Activated T-helper 2 cell treated with anti-CD3 and anti-CD28 coated beads, Interferon-gamma antibody, Interleukin-2, Interleukin-4, amounts not matched to agents 10 μg/mL and 5 μg/mL and 100 μg/mL, durations not matched to agents 14 hours and 24 hours and 36 hours (primary cell): ENCODE results near the gene KMT2C. TPM values are rescaled to one million over a fixed set of nuclear protein-coding genes. Genes with fewer than 3 reads are reported as not detected.
"Not testable (repeated sequence)": the region's sequence is repeated elsewhere in the genome, so short reads cannot be mapped to it uniquely, and the experiment has no call there.

ENCODE experiments used
- DNase-seq: peaks from one replicate; pipeline ENCODE4 v3.0.0; 2021; ENCODE audit warnings: low spot score
- H3K27ac Mint-ChIP-seq: one replicate; pipeline ENCODE4 v1.8.0; 2021; ENCODE audit warnings: mixed read lengths
- H3K27me3 Mint-ChIP-seq: one replicate; pipeline ENCODE4 v1.8.0; 2021; ENCODE audit warnings: low read depth, mixed read lengths
- H3K36me3 Mint-ChIP-seq: one replicate; pipeline ENCODE4 v1.8.0; 2021; ENCODE audit warnings: low read depth, mixed read lengths
- H3K4me1 Mint-ChIP-seq: one replicate; pipeline ENCODE4 v1.8.0; 2021; ENCODE audit warnings: low read depth, mixed read lengths
- H3K4me3 Mint-ChIP-seq: one replicate; pipeline ENCODE4 v1.8.0; 2021; ENCODE audit warnings: low read depth, mild to moderate bottlenecking, moderate library complexity, mixed read lengths
- H3K9me3 Mint-ChIP-seq: one replicate; pipeline ENCODE4 v1.8.0; 2021; ENCODE audit warnings: mixed read lengths
- intact Hi-C: fragments of 100-400 bp; cut with micrococcal nuclease; formaldehyde crosslinking; loops from one replicate; pipeline ENCODE4 v1.15.1; 2023
- total RNA-seq: library from RNA; stranded (reverse); gene quantifications from 2 replicates; pipeline ENCODE4 v1.2.3, GENCODE V29; 2022

The KMT2C gene
- total RNA-seq, 1 donor from 2014 or later, result 62.4 TPM

GRCh38 chr7:152299542-152300143 lies 136.2 kb downstream of the KMT2C start:
- H3K36me3 Mint-ChIP-seq, result peaks cover 44% of the 10 kb centered on the region
- H3K27me3 Mint-ChIP-seq, DNase-seq, H3K4me3 Mint-ChIP-seq, H3K9me3 Mint-ChIP-seq, H3K27ac Mint-ChIP-seq, H3K4me1 Mint-ChIP-seq, intact Hi-C loops: not testable (repeated sequence)

- Mint-ChIP-seq H3K4me1 (no peaks in the 10 kb centered on the region), H3K9me3 (peaks cover 13% of the 10 kb centered on the region), H3K27ac (no peak overlapping the region), H3K36me3 (peaks cover 56% of the 10 kb centered on the region), H3K27me3 (no peaks in the 10 kb centered on the region), H3K4me3 (no peak overlapping the region)
- DNase-seq, result no peak
- intact Hi-C loops, result no loop called here
These were observed 142.9 kb downstream of the KMT2C start for GRCh38 chr7:152292897-152293296.

GRCh38 chr7:152286972-152287371 lies 148.8 kb downstream of the KMT2C start:
- H3K4me1 Mint-ChIP-seq, H3K27me3 Mint-ChIP-seq, H3K27ac Mint-ChIP-seq, H3K4me3 Mint-ChIP-seq, intact Hi-C loops, DNase-seq, H3K9me3 Mint-ChIP-seq: not testable (repeated sequence)
- H3K36me3 Mint-ChIP-seq, result peaks cover 27% of the 10 kb centered on the region

- H3K27me3 Mint-ChIP-seq, H3K27ac Mint-ChIP-seq, H3K4me3 Mint-ChIP-seq, H3K4me1 Mint-ChIP-seq, DNase-seq, H3K9me3 Mint-ChIP-seq, intact Hi-C loops: not testable (repeated sequence)
- peaks cover 23% of the 10 kb centered on the region for H3K36me3 Mint-ChIP-seq
These were observed 149.6 kb downstream of the KMT2C start for GRCh38 chr7:152286219-152286618.

DNA sequence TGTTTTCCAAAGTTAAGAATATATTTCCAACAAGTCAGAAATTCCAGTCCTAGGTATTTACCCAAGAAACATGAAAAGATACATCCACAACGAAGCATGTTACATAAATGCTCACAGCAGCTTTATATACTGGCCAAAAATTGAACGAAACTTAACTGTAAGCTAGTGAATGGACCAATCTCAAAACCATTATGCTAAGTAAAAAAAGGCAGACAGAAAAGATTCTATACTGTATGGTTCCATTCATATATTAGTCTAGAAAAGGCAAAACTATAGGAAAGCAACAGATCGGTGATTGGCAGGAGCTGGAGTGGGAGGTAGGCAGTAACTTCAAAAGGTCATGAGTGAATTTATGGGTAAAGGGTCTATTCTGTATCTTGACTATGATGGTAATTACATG lies 150.8 kb downstream of the KMT2C start:
- intact Hi-C loops, H3K4me1 Mint-ChIP-seq, DNase-seq, H3K27me3 Mint-ChIP-seq, H3K4me3 Mint-ChIP-seq, H3K27ac Mint-ChIP-seq, H3K9me3 Mint-ChIP-seq: not testable (repeated sequence)
- peaks cover 20% of the 10 kb centered on the region for H3K36me3 Mint-ChIP-seq

DNA sequence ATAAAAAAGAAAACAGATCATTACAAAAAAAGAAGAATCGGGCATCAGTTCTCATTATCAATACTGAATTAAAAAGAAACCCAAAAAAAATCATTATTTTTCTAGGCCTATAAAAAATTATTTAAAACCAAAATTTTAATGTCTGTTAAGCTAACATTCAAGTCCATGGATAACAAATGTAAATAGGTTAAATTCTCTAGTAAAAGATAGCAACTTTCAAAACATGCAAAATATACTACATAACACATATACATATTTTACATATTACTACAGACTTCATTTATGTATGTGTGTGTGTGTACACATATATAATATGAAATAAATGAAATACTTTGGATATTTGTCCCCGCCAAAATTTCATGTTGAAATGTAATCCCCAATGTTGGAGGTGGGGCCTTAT lies 158.1 kb downstream of the KMT2C start:
- H3K4me1 Mint-ChIP-seq, intact Hi-C loops, H3K27me3 Mint-ChIP-seq, H3K9me3 Mint-ChIP-seq, H3K27ac Mint-ChIP-seq, H3K4me3 Mint-ChIP-seq, DNase-seq: not testable (repeated sequence)
- H3K36me3 Mint-ChIP-seq, result peaks cover 17% of the 10 kb centered on the region

- H3K4me1 Mint-ChIP-seq, H3K27me3 Mint-ChIP-seq, H3K27ac Mint-ChIP-seq, H3K9me3 Mint-ChIP-seq, DNase-seq, intact Hi-C loops, H3K4me3 Mint-ChIP-seq: not testable (repeated sequence)
- H3K36me3 Mint-ChIP-seq, result peaks cover 38% of the 10 kb centered on the region
These were observed 165.4 kb downstream of the KMT2C start for GRCh38 chr7:152270427-152270826.

GRCh38 chr7:152266859-152267258 lies 168.9 kb downstream of the KMT2C start:
- H3K4me1 Mint-ChIP-seq, H3K4me3 Mint-ChIP-seq, H3K27ac Mint-ChIP-seq, intact Hi-C loops, H3K27me3 Mint-ChIP-seq, DNase-seq, H3K9me3 Mint-ChIP-seq: not testable (repeated sequence)
- peaks cover 32% of the 10 kb centered on the region for H3K36me3 Mint-ChIP-seq

- H3K36me3 Mint-ChIP-seq, result peaks cover 28% of the 10 kb centered on the region
- H3K27ac Mint-ChIP-seq, H3K9me3 Mint-ChIP-seq, DNase-seq, H3K4me1 Mint-ChIP-seq, intact Hi-C loops, H3K27me3 Mint-ChIP-seq, H3K4me3 Mint-ChIP-seq: not testable (repeated sequence)
These were observed 170.9 kb downstream of the KMT2C start for GRCh38 chr7:152264915-152265314.

DNA sequence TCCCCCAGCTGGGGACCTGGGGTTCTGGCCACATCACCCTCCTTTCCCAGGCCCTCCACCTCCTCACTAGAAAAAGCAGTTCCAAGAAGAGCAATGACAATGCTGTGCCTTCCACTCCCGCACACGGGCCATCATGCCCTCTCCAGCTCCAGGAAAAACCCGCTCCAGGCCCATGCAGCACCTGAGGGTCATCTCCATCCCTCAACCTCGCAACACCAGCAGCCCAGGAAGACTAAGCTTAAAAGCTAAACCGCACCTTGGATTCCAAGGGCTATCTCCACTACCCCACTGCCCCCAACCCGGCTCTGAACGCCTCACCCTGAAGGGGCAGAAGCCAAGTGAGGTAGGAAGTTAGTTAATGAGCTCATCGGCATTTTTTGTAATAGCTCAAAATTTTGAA lies 173.7 kb downstream of the KMT2C start:
- H3K27ac Mint-ChIP-seq, DNase-seq, H3K4me1 Mint-ChIP-seq, intact Hi-C loops, H3K27me3 Mint-ChIP-seq, H3K9me3 Mint-ChIP-seq, H3K4me3 Mint-ChIP-seq: not testable (repeated sequence)
- H3K36me3 Mint-ChIP-seq, result peaks cover 36% of the 10 kb centered on the region

- H3K4me3 Mint-ChIP-seq, H3K9me3 Mint-ChIP-seq, H3K27me3 Mint-ChIP-seq, H3K4me1 Mint-ChIP-seq, DNase-seq, intact Hi-C loops, H3K27ac Mint-ChIP-seq: not testable (repeated sequence)
- H3K36me3 Mint-ChIP-seq, result peaks cover 45% of the 10 kb centered on the region
These were observed 176.2 kb downstream of the KMT2C start for GRCh38 chr7:152259645-152260044.

DNA sequence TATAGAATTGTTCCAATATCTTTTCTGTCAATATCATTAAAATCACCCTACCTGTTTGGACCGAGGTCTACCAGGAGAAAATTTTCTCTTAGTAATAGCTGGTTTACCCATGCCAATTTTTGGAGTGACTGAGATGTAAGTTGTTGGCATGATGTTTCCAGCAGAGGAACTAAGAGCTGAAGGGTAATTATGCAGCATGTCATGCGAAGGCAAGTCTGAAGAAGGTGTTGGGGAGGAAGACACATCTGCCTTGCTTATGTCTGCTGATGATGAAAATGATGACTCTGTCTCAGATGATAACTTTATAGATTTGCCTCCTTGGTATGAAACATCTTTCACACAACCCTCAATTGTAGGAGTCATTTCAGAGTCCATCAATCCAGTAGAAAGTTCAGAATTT lies 188.0 kb downstream of the KMT2C start:
- DNase-seq, H3K27me3 Mint-ChIP-seq, intact Hi-C loops, H3K4me3 Mint-ChIP-seq, H3K9me3 Mint-ChIP-seq, H3K4me1 Mint-ChIP-seq, H3K27ac Mint-ChIP-seq: not testable (repeated sequence)
- peaks cover 46% of the 10 kb centered on the region for H3K36me3 Mint-ChIP-seq

DNA sequence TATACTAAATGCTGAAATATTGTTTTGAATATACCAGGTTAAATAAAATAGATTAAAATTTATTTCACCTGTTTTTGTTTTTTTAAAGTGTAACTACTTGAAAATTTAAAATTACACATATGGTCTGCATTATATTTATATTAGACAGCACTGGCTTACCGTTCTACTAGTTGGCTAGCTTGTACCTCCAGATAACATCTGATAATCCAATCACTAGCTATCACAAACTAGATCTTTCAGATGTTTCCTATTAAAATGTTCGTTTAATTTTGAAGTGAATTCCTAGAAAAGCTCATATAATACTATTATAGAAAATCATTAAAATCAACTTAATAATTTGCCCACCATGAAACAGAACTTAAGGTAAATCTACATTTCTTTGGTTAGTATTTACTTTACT lies 190.4 kb downstream of the KMT2C start:
- H3K27me3 Mint-ChIP-seq, H3K4me1 Mint-ChIP-seq, H3K4me3 Mint-ChIP-seq, H3K27ac Mint-ChIP-seq, H3K9me3 Mint-ChIP-seq, DNase-seq, intact Hi-C loops: not testable (repeated sequence)
- H3K36me3 Mint-ChIP-seq, result peaks cover 33% of the 10 kb centered on the region

DNA sequence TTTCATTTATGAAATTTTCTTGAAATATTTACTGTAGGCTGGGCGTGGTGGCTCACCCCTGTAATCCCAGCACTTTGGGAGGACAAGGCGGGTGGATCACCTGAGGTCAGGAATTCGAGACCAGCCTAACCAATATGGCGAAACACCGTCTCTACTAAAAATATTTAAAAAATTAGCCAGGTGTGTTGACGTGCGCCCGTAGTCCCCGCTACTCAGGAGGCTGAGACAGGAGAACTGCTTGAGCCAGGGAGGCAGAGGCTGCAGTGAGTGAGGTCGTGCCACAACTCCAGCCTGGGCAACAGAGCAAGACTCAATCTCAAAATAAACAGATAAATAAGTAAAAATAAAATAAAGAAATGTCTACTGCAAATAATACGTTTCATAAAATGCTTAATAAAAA lies 192.3 kb downstream of the KMT2C start:
- H3K4me1 Mint-ChIP-seq, H3K4me3 Mint-ChIP-seq, H3K27ac Mint-ChIP-seq, H3K9me3 Mint-ChIP-seq, DNase-seq, H3K27me3 Mint-ChIP-seq, intact Hi-C loops: not testable (repeated sequence)
- H3K36me3 Mint-ChIP-seq, result peaks cover 17% of the 10 kb centered on the region
